ENCODE measurements around the gene MARK1.
"Not testable (repeated sequence)": the region's sequence is repeated elsewhere in the genome, so short reads cannot be mapped to it uniquely, and the experiment has no call there.

Gene MARK1

GRCh38 chr1:220529521-220530020 lies 1.6 kb downstream of the MARK1 start:
- no peak for DNase-seq (ENCODE audit: low spot score)

GRCh38 chr1:220533504-220534109 lies 5.7 kb downstream of the MARK1 start:
- no peak for DNase-seq (ENCODE audit: low spot score)

GRCh38 chr1:220544901-220545303 lies 17.0 kb downstream of the MARK1 start:
- no peak for DNase-seq (ENCODE audit: low spot score)

- DNase-seq (ENCODE audit: low spot score), result no peak
Measured at GRCh38 chr1:220550811-220551399, 23.0 kb downstream of the MARK1 start.

GRCh38 chr1:220551718-220552117 lies 23.8 kb downstream of the MARK1 start:
- no peak for DNase-seq (ENCODE audit: low spot score)

GRCh38 chr1:220552672-220553260 lies 24.8 kb downstream of the MARK1 start:
- no peak for DNase-seq (ENCODE audit: low spot score)

- no peak for DNase-seq (ENCODE audit: low spot score)
Measured at GRCh38 chr1:220556641-220557040, 28.7 kb downstream of the MARK1 start.

- DNase-seq (ENCODE audit: low spot score), result no peak
Measured at GRCh38 chr1:220563564-220563963, 35.6 kb downstream of the MARK1 start.

- DNase-seq (ENCODE audit: low spot score), result no peak
Measured at GRCh38 chr1:220564216-220564615, 36.3 kb downstream of the MARK1 start.

GRCh38 chr1:220565670-220566069 lies 37.7 kb downstream of the MARK1 start:
- DNase-seq (ENCODE audit: low spot score), result no peak

- no peak for DNase-seq (ENCODE audit: low spot score)
Measured at GRCh38 chr1:220566869-220567268, 38.9 kb downstream of the MARK1 start.

- no peak for DNase-seq (ENCODE audit: low spot score)
Measured at GRCh38 chr1:220572416-220572815, 44.5 kb downstream of the MARK1 start.

GRCh38 chr1:220573836-220574235 lies 45.9 kb downstream of the MARK1 start:
- DNase-seq (ENCODE audit: low spot score), result no peak

- no peak for DNase-seq (ENCODE audit: low spot score)
Measured at GRCh38 chr1:220575718-220576497, 48.0 kb downstream of the MARK1 start.

- DNase-seq (ENCODE audit: low spot score), result no peak
Measured at GRCh38 chr1:220577926-220578325, 50.0 kb downstream of the MARK1 start.

GRCh38 chr1:220579317-220579716 lies 51.4 kb downstream of the MARK1 start:
- no peak for DNase-seq (ENCODE audit: low spot score)

- no peak for DNase-seq (ENCODE audit: low spot score)
Measured at GRCh38 chr1:220592714-220593113, 64.8 kb downstream of the MARK1 start.

- no peak for DNase-seq (ENCODE audit: low spot score)
Measured at GRCh38 chr1:220594356-220594755, 66.4 kb downstream of the MARK1 start.

GRCh38 chr1:220595179-220595578 lies 67.2 kb downstream of the MARK1 start:
- DNase-seq (ENCODE audit: low spot score), result no peak

- no peak for DNase-seq (ENCODE audit: low spot score)
Measured at GRCh38 chr1:220604926-220605325, 77.0 kb downstream of the MARK1 start.

- DNase-seq (ENCODE audit: low spot score), result not testable (repeated sequence)
Measured at GRCh38 chr1:220605651-220606050, 77.7 kb downstream of the MARK1 start.

GRCh38 chr1:220611100-220611499 lies 83.2 kb downstream of the MARK1 start:
- not testable (repeated sequence) for DNase-seq (ENCODE audit: low spot score)

- no peak for DNase-seq (ENCODE audit: low spot score)
Measured at GRCh38 chr1:220616836-220617235, 88.9 kb downstream of the MARK1 start.

All from left forelimb (tissue), 1 donor.